ENCODE data around the gene OFD1. TPM values are rescaled to one million over a fixed set of nuclear protein-coding genes. Genes with fewer than 3 reads are reported as not detected.

Gene OFD1, protein sequence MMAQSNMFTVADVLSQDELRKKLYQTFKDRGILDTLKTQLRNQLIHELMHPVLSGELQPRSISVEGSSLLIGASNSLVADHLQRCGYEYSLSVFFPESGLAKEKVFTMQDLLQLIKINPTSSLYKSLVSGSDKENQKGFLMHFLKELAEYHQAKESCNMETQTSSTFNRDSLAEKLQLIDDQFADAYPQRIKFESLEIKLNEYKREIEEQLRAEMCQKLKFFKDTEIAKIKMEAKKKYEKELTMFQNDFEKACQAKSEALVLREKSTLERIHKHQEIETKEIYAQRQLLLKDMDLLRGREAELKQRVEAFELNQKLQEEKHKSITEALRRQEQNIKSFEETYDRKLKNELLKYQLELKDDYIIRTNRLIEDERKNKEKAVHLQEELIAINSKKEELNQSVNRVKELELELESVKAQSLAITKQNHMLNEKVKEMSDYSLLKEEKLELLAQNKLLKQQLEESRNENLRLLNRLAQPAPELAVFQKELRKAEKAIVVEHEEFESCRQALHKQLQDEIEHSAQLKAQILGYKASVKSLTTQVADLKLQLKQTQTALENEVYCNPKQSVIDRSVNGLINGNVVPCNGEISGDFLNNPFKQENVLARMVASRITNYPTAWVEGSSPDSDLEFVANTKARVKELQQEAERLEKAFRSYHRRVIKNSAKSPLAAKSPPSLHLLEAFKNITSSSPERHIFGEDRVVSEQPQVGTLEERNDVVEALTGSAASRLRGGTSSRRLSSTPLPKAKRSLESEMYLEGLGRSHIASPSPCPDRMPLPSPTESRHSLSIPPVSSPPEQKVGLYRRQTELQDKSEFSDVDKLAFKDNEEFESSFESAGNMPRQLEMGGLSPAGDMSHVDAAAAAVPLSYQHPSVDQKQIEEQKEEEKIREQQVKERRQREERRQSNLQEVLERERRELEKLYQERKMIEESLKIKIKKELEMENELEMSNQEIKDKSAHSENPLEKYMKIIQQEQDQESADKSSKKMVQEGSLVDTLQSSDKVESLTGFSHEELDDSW
- 10 to 100 TPM; 20.0 to 26.8 (median 20.1) TPM for total RNA-seq

DNA sequence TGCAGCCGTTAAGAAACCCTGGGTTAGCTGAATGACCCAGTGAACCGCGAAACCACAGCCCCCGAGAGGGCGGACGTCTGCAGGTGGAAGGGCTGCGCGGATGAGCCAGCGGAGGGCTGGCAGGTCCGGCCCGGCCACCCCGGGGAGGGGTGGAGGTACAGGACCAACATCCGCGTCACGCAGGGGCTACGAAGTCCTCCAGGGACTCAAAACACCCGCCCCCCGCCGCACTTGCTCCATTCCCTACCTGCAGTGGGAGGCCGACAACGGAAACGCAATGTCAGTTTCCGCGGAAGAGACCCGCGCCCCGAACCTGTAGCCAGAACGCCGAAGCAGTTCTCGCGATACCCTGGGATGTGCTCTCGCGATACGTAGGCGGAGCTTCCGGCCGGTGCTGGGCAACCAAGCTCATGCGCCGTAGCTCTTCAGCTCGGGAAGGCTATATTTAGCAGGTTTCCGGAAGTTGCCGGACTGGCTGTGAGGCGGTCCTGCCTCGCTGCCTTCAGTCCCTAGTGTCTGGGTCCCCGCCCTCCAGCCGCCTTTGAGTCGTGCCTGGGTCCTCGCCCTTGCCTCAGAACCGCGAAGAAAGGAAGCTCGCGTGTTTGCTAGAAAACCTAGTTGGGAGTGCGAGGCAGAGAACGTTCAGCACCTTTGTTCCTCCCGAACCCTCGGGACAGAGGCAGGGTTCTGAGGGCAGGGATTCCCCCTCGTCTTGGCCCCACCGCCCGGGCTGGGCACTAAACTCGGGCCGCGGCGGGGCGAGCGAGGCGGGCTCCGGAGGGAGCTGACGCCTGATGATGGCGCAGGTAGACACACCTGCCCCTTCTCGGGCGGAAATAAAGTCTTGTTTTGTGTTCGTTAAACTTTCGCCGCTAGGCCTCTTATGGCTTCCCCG lies at the start of gene OFD1, which contains the start of gene TRAPPC2:
Gene OFD1 (plus strand): TSS at position 471 of the 895 bp plus-strand sequence. CDS start 324 bp downstream, at position 795.
Gene TRAPPC2 (minus strand): TSS at position 343 of the 895 bp plus-strand sequence. CDS start 14,657 bp downstream, outside the sequence.
- Mint-ChIP-seq H3K27me3 (ENCODE audit: low read depth) (no peaks in the 10 kb centered on the region), H3K4me1 (ENCODE audit: low read depth) (peaks cover 50% of the 10 kb centered on the region), H3K9me3 (no peaks in the 10 kb centered on the region), H3K4me3 (peak within 1 kb of the TSS; percentile 92), H3K36me3 (ENCODE audit: insufficient read depth) (peaks cover 23% of the 10 kb centered on the region)
- ATAC-seq (peak; percentile 93 to 94), DNase-seq (peak; percentile 91)

- Mint-ChIP-seq H3K4me3 (no peak overlapping the region), H3K36me3 (ENCODE audit: insufficient read depth) (no peaks in the 10 kb centered on the region), H3K9me3 (no peaks in the 10 kb centered on the region), H3K27me3 (ENCODE audit: low read depth) (no peaks in the 10 kb centered on the region), H3K4me1 (ENCODE audit: low read depth) (peaks cover 31% of the 10 kb centered on the region)
- DNase-seq (no peak), ATAC-seq (no peak)
Measured at GRCh38 chrX:13685126-13685763, 49.3 kb upstream of the OFD1 start.

- no peak for ATAC-seq
- H3K4me1 Mint-ChIP-seq (ENCODE audit: low read depth) = peaks cover 45% of the 10 kb centered on the region
- H3K27me3 Mint-ChIP-seq (ENCODE audit: low read depth) = no peaks in the 10 kb centered on the region
- H3K9me3 Mint-ChIP-seq = no peaks in the 10 kb centered on the region
- DNase-seq = no peak
- H3K4me3 Mint-ChIP-seq = no peak overlapping the region
- no peaks in the 10 kb centered on the region for H3K36me3 Mint-ChIP-seq (ENCODE audit: insufficient read depth)
Measured at GRCh38 chrX:13687203-13687602, 47.3 kb upstream of the OFD1 start.

DNA sequence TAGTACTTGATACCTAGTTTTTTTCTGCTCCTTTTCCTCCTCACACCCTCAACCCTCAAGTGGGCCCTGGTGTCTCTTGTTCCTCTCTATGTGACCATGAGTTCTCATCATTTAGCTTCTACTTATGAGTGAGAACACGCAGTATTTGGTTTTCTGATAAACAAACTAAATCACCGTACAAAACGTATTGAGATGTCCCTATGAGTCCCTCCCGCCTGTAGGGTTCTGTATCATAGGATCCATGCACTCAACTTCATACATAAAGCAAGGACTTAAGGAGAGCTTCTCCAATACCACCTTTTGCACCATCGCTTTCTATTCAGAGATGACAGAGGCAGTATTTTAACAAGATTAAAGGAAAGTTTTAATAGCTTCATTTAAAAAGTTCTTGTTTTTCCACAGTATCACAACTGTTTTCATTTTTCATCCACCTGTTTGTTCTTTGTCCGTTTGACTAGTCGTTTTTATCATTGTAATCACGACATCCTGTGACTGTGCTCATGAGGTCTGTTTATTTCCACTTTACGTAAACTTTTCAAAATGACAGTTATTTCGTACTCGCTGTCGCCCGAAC lies 46.1 kb upstream of the OFD1 start:
- DNase-seq (no peak), ATAC-seq (peak; percentile 8 to 20)
- H3K4me3 Mint-ChIP-seq = peak overlapping the region; percentile 88
- peaks cover 58% of the 10 kb centered on the region for H3K4me1 Mint-ChIP-seq (ENCODE audit: low read depth)
- no peaks in the 10 kb centered on the region for H3K27me3 Mint-ChIP-seq (ENCODE audit: low read depth)
- H3K9me3 Mint-ChIP-seq = no peaks in the 10 kb centered on the region
- peaks cover 5% of the 10 kb centered on the region for H3K36me3 Mint-ChIP-seq (ENCODE audit: insufficient read depth)

GRCh38 chrX:13688958-13689740 lies 45.4 kb upstream of the OFD1 start, which contains the start of gene RAB9A:
TSS of gene RAB9A (plus strand) at chrX:13689128. CDS start at chrX:13708747, 19,619 bp downstream.
- ATAC-seq (peak; percentile 90), DNase-seq (peak; percentile 79)
- H3K4me1 Mint-ChIP-seq (ENCODE audit: low read depth) = peaks cover 63% of the 10 kb centered on the region
- H3K9me3 Mint-ChIP-seq = no peaks in the 10 kb centered on the region
- H3K27me3 Mint-ChIP-seq (ENCODE audit: low read depth) = no peaks in the 10 kb centered on the region
- H3K4me3 Mint-ChIP-seq = peak within 1 kb of the TSS; percentile 88
- peaks cover 8% of the 10 kb centered on the region for H3K36me3 Mint-ChIP-seq (ENCODE audit: insufficient read depth)

DNA sequence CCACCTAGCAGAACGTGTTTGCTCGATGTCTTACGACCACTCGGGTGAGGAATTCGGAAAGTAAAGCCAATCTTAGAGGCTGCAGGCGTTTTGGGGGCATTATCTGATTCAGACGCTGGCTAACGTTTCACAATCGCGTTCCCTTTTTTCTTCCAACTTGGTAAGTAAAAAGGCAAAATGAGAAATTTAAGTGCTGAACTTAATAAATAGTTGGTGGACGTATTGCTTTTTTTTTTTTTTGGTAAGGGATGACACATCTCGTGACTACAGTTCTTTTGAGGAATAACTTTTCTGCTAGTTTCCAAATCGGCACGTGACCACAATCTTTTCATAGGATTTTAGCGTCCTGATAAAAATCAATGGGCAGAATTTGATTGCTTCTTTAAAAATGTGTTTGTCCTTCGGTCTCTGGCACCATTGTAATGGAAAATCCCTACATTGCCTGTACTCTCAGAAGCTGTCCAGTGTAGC lies 44.8 kb upstream of the OFD1 start:
- Mint-ChIP-seq H3K27me3 (ENCODE audit: low read depth) (no peaks in the 10 kb centered on the region), H3K36me3 (ENCODE audit: insufficient read depth) (peaks cover 8% of the 10 kb centered on the region), H3K4me1 (ENCODE audit: low read depth) (peaks cover 67% of the 10 kb centered on the region), H3K4me3 (peak overlapping the region; percentile 88), H3K9me3 (no peaks in the 10 kb centered on the region)
- DNase-seq (no peak), ATAC-seq (no peak)

- Mint-ChIP-seq H3K4me3 (peak overlapping the region; percentile 88), H3K9me3 (no peaks in the 10 kb centered on the region), H3K27me3 (ENCODE audit: low read depth) (no peaks in the 10 kb centered on the region), H3K4me1 (ENCODE audit: low read depth) (peaks cover 69% of the 10 kb centered on the region), H3K36me3 (ENCODE audit: insufficient read depth) (peaks cover 8% of the 10 kb centered on the region)
- DNase-seq (no peak), ATAC-seq (no peak)
Measured at GRCh38 chrX:13690836-13691235, 43.7 kb upstream of the OFD1 start.

DNA sequence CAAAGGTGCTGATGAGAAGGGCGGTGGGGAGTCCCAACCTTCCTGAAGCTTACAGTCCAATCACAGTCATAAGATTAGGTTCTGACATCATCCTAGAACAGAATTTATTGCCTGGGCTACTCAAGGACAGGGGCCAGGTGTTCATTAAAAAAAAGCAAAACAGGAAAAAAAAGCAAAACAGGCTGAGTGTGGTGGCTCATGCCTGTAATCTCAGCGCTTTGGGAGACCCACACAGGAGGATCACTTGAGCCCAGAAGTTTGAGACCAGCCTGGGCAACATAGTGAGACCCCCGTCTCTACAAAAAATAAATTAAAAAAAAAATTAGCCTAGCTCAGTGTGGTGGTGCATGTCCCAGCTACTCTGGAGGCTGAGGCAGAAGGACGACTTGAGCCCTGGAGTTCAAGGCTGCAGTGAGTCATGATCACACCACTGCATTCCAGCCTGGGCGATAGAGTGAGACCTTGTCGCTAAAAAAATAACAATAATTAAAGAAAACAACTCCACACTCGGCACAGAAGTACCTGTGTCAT lies 42.6 kb upstream of the OFD1 start:
- ATAC-seq = no peak
- Mint-ChIP-seq H3K36me3 (ENCODE audit: insufficient read depth) (peaks cover 8% of the 10 kb centered on the region), H3K4me3 (peak overlapping the region; percentile 45), H3K4me1 (ENCODE audit: low read depth) (peaks cover 76% of the 10 kb centered on the region), H3K27me3 (ENCODE audit: low read depth) (no peaks in the 10 kb centered on the region), H3K9me3 (no peaks in the 10 kb centered on the region)
- no peak for DNase-seq

- no peaks in the 10 kb centered on the region for H3K27me3 Mint-ChIP-seq (ENCODE audit: low read depth)
- H3K36me3 Mint-ChIP-seq (ENCODE audit: insufficient read depth) = peaks cover 10% of the 10 kb centered on the region
- no peak for ATAC-seq
- peaks cover 75% of the 10 kb centered on the region for H3K4me1 Mint-ChIP-seq (ENCODE audit: low read depth)
- peak overlapping the region; percentile 45 for H3K4me3 Mint-ChIP-seq
- H3K9me3 Mint-ChIP-seq = no peaks in the 10 kb centered on the region
- no peak for DNase-seq
Measured at GRCh38 chrX:13692771-13693231, 41.7 kb upstream of the OFD1 start.

DNA sequence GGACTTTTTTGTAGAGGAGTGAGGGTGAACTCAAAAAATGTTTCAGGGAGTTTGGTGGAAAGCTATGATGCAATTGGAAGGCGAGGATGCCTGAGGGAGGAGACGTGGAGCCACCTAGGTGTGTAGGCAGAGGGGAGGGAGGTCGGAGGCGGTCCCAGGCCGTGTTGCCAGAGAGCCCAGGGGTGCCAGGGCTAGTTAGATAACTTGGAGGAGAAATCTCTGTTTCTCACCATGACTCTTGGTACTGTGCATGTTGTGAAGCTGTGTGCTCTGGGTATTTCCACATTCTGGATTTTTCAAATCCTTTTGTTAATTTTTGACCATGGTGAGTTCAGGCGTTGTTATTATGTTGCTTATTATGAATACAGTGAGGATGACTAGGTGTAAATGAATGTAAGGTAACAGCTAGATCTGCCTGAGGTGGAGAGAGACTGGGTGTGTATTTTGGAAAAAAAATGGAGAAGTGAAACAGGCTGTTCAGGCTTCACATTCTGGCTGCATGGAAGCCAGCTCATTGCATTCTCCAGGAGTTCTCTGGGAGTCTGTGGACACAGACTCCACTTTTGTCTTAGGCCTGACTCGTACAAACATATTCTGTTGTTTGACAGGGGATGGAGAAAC lies 41.1 kb upstream of the OFD1 start:
- H3K9me3 Mint-ChIP-seq = no peaks in the 10 kb centered on the region
- no peak for ATAC-seq
- DNase-seq = no peak
- peaks cover 72% of the 10 kb centered on the region for H3K4me1 Mint-ChIP-seq (ENCODE audit: low read depth)
- no peaks in the 10 kb centered on the region for H3K27me3 Mint-ChIP-seq (ENCODE audit: low read depth)
- H3K4me3 Mint-ChIP-seq = peak overlapping the region; percentile 45
- peaks cover 10% of the 10 kb centered on the region for H3K36me3 Mint-ChIP-seq (ENCODE audit: insufficient read depth)

DNA sequence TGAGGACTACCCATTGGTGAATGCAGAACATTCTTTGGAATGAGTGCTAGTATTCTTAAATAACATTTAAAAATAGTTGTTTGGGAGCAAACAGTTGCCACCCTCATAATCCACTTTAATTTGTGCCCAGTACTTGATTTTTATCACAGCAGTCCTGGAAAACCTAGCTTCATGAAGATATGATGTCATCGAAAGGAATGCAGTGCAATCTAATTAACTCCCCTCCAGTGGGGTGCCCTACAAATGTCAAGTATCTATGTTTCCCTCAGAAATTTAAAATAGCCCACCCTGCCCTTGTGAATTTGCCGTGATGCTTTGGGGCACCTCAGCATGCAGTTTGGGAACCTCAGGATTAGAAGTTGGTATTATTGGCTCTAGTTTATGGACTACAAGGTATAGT lies 40.2 kb upstream of the OFD1 start:
- Mint-ChIP-seq H3K4me3 (no peak overlapping the region), H3K9me3 (no peaks in the 10 kb centered on the region), H3K4me1 (ENCODE audit: low read depth) (peaks cover 79% of the 10 kb centered on the region), H3K36me3 (ENCODE audit: insufficient read depth) (peaks cover 10% of the 10 kb centered on the region), H3K27me3 (ENCODE audit: low read depth) (no peaks in the 10 kb centered on the region)
- DNase-seq (no peak), ATAC-seq (no peak)

All from activated T-cell treated with anti-CD3 and anti-CD28 coated beads, Interleukin-2, amount 50 U/mL, for 4 hours (primary cell).